Urinary bladder (tissue), 4 donors: ENCODE results near the gene MIOX. TPM values are rescaled to one million over a fixed set of nuclear protein-coding genes. Genes with fewer than 3 reads are reported as not detected.
A peak's percentile ranks its signal among the peaks of the same experiment; 100 is the strongest.

Experiments
- DNase-seq: peaks from one replicate; pipeline ENCODE4 v3.0.0-alpha.2; 2015; ENCODE audit errors: extremely low spot score
- H3K27ac ChIP-seq: one replicate; pipeline ENCODE4 v1.5.1; 2013; ENCODE audit warnings: low read depth, mild to moderate bottlenecking, moderate library complexity
- H3K36me3 ChIP-seq: one replicate; pipeline ENCODE4 v1.6.1; 2013; ENCODE audit warnings: mild to moderate bottlenecking, moderate library complexity; ENCODE audit not compliant: insufficient read depth
- H3K4me1 ChIP-seq: one replicate; pipeline ENCODE4 v1.6.1; 2013; ENCODE audit warnings: mild to moderate bottlenecking, moderate library complexity; ENCODE audit not compliant: insufficient read depth
- H3K4me3 ChIP-seq: one replicate; pipeline ENCODE4 v1.5.1; 2013; ENCODE audit warnings: low read depth, low read length
- WGBS: extraction: QIAGEN DNeasy Blood & Tissue Kit; methylation state at CpG from one replicate; pipeline ENCODE4 v1.1.7; 2013; 5-methylcytosine and 5-hydroxymethylcytosine counted together
- polyA plus RNA-seq: library from polyadenylated mRNA; stranded (reverse); fragments of 200-250 nt; gene quantifications from one replicate; pipeline ENCODE4 v1.2.3, GENCODE V29; 2013
- total RNA-seq: library from RNA; depleted of rRNA; stranded (reverse); fragments of >200 nt; gene quantifications from one replicate; pipeline ENCODE4 v1.2.3, GENCODE V29; 2014
- donor health status: healthy with polysubstance abuse.
- donor health status: healthy.

MIOX gene
- total and polyA plus RNA-seq, 2 donors, result not detected

- 86% methylated on average over 26 of the region's 26 CpGs for WGBS
- peaks cover 9% of the 10 kb centered on the region for H3K36me3 ChIP-seq
- no peak overlapping the region for H3K4me3 ChIP-seq
- H3K27ac ChIP-seq, result no peak overlapping the region
- H3K4me1 ChIP-seq, result no peaks in the 10 kb centered on the region
- DNase-seq, result no peak
Measured at GRCh38 chr22:50503475-50504145, 17.0 kb downstream of the MIOX start.

- Histone ChIP-seq H3K4me1 (no peaks in the 10 kb centered on the region), H3K36me3 (peaks cover 9% of the 10 kb centered on the region), H3K4me3 (no peak overlapping the region), H3K27ac (no peak overlapping the region)
- WGBS, result 89% methylated on average over 44 of the region's 44 CpGs
- DNase-seq, result no peak
Measured at GRCh38 chr22:50504369-50505211, 17.9 kb downstream of the MIOX start.

DNA sequence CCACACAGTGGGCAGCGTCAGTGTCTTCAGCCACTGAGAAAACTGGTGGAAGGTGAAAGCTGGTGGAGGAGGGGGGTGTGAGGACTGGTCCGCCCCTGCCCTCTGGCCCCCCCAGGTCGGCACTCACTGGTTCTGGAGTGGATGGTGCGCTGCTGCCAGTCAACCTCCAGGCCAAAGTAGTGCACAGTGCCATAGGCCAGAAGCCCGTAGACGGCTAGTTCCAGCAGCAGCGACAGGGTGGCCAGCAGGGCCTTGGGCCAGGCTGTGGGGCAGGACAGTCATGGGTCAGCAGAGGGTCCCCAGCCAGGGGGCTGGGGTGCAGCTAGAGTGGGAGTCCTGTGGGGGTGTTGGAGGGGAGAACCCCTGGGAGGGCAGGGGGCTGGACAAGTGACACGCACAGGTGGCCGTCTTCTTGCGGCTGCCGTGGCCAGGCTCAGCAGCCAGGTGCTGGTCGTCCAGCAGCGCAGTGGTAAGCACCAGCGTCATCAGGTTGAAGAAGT, 18.7 kb downstream of the MIOX start:
- H3K4me3 ChIP-seq, result no peak overlapping the region
- no peaks in the 10 kb centered on the region for H3K4me1 ChIP-seq
- peaks cover 9% of the 10 kb centered on the region for H3K36me3 ChIP-seq
- DNase-seq, result no peak
- no peak overlapping the region for H3K27ac ChIP-seq
- 91% methylated on average over 14 of the region's 14 CpGs for WGBS

DNA sequence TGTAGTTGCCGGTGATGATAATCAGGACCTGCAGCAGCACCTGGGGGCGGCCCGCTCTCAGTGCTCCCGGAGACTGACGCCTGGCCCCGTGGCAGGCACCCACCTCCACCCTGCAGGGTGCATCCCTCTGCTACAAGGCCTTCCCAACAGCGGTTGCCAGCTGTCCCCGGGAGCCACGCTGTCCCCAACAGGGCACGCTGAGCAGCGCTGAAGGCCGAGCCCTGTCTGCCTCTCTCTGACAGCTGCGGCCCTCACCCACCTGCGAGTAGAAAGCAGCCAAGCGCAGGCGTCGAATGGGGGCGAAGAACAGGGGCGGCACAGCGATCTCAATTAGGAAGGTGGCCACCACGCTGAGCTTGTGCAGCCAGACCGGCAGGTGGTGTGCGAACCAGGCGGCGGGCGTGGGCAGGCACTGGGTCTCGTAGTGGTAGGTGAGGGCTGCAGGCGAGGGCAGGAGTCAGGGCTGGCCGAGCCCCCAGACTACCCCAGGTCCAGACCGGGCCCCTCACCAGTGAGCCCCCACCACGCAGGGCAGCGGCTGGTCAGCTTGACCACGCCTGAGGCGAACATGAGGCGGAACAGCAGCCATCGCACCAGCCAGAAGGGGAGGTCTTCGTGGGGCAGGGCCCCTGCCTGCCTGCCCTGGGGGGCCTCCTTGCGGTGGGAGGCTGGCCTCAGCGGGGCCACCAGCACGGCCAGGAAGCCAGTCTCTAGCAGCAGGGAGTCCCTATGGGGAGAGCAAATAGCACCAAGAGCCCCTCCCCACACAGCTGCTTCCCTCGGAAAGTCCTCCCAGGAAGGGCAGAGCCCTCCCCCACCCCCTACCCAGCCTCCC, 19.3 kb downstream of the MIOX start:
- Histone ChIP-seq H3K27ac (no peak overlapping the region), H3K4me3 (peak overlapping the region; percentile 78)

GRCh38 chr22:50506611-50507420, 20.2 kb downstream of the MIOX start:
- peaks cover 9% of the 10 kb centered on the region for H3K36me3 ChIP-seq
- H3K4me1 ChIP-seq, result no peaks in the 10 kb centered on the region
- DNase-seq, result no peak
- H3K27ac ChIP-seq, result peak overlapping the region; percentile 92
- peak overlapping the region; percentile 78 for H3K4me3 ChIP-seq
- 28% methylated on average over 21 of the region's 21 CpGs for WGBS

More for the DNA sequence above, 19.3 kb downstream of the MIOX start:
- no peak for DNase-seq
- WGBS, result 87% methylated on average over 41 of the region's 41 CpGs
- Histone ChIP-seq H3K36me3 (peaks cover 9% of the 10 kb centered on the region), H3K4me1 (no peaks in the 10 kb centered on the region)

DNA sequence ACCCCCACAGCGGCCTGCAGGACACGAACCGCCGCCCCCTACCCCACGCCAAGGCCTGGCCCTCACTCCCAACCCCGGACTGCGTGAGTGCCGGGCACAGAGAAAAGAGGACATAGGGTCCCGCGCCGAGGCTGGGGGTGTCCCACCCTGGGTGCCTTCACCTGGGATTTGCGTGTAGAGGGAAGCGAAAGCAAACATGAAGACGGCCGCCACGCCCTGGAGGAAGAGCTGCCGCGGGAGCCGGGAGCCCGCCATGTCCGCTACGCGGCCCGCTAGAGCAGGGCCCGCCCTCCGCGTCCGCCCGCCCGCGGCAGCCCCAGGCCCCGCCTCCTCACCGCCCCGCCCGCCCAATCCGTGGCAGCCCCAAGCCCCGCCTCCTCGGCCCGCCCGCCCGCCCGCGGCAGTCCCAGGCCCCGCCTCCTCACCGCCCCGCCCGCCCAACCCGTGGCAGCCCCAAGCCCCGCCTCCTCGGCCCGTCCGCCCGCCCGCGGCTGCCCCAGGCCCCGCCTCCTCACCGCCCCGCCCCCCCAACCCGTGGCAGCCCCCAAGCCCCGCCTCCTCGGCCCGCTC, 20.8 kb downstream of the MIOX start, which contains the start of gene LMF2:
TSS of gene LMF2 (minus strand) at position 282 of the 570 bp plus-strand sequence. CDS start at position 255, 27 bp downstream.
- peak within 1 kb of the TSS; percentile 96 for H3K27ac ChIP-seq
- WGBS, result 2% methylated on average over 52 of the region's 62 CpGs
- peaks cover 9% of the 10 kb centered on the region for H3K36me3 ChIP-seq
- H3K4me3 ChIP-seq, result peak within 1 kb of the TSS; percentile 78
- DNase-seq, result peak; percentile 39
- H3K4me1 ChIP-seq, result no peaks in the 10 kb centered on the region

- H3K4me1 ChIP-seq, result no peaks in the 10 kb centered on the region
- WGBS, result under 1% methylated on average over 75 of the region's 76 CpGs
- peaks cover 9% of the 10 kb centered on the region for H3K36me3 ChIP-seq
- peak within 1 kb of the TSS; percentile 96 for H3K27ac ChIP-seq
- DNase-seq, result peak; percentile 87
- H3K4me3 ChIP-seq, result peak within 1 kb of the TSS; percentile 78
Measured at GRCh38 chr22:50507991-50508884, 21.6 kb downstream of the MIOX start, which contains the start of gene NCAPH2. Gene NCAPH2, plus strand, starts transcription at chr22:50508224. Its CDS starts 114 bp downstream, at chr22:50508338.

- no peaks in the 10 kb centered on the region for H3K4me1 ChIP-seq
- H3K36me3 ChIP-seq, result peaks cover 3% of the 10 kb centered on the region
- WGBS, result 7% methylated on average over 3 of the region's 3 CpGs
- H3K27ac ChIP-seq, result no peak overlapping the region
- no peak for DNase-seq
- peak overlapping the region; percentile 77 for H3K4me3 ChIP-seq
Measured at GRCh38 chr22:50508897-50509296, 22.2 kb downstream of the MIOX start.

DNA sequence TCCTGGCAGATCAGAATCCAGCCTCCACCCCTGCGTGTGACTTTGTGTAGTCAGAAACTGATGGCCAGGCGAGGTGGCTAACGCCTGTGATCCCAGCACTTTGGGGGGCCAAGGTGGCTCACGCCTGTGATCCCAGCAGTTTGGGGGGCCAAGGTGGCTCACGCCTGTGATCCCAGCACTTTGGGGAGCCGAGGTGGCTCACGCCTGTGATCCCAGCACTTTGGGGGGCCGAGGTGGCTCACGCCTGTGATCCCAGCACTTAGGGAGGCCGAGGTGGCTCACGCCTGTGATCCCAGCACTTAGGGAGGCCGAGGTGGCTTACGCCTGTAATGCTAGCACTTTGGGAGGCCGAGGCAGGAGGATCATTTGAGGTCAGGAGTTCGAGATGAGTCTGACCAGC, 26.5 kb downstream of the MIOX start:
- no peak overlapping the region for H3K4me3 ChIP-seq
- H3K4me1 ChIP-seq, result no peaks in the 10 kb centered on the region
- WGBS, result 95% methylated on average over 15 of the region's 15 CpGs
- no peaks in the 10 kb centered on the region for H3K36me3 ChIP-seq
- DNase-seq, result no peak
- H3K27ac ChIP-seq, result no peak overlapping the region

- 82% methylated on average over 8 of the region's 8 CpGs for WGBS
- Histone ChIP-seq H3K4me1 (no peaks in the 10 kb centered on the region), H3K36me3 (no peaks in the 10 kb centered on the region), H3K4me3 (no peak overlapping the region), H3K27ac (no peak overlapping the region)
- no peak for DNase-seq
Measured at GRCh38 chr22:50516068-50516467, 29.4 kb downstream of the MIOX start.

GRCh38 chr22:50516891-50517290, 30.2 kb downstream of the MIOX start:
- 81% methylated on average over 16 of the region's 16 CpGs for WGBS
- Histone ChIP-seq H3K4me1 (no peaks in the 10 kb centered on the region), H3K4me3 (no peak overlapping the region), H3K36me3 (peaks cover 6% of the 10 kb centered on the region), H3K27ac (no peak overlapping the region)
- no peak for DNase-seq
